Effector memory CD4-positive, alpha-beta T cell (primary cell): Measurements from ENCODE around the gene FOXO6.

Experiments
- DNase-seq, 3 donors: peaks; one replicate each; pipeline ENCODE4 v3.0.0-alpha.2; 2020
- H3K27ac ChIP-seq: 2 replicates; pipeline ENCODE4 v1.7.0; 2013; ENCODE audit warnings: mild to moderate bottlenecking, low read length, moderate library complexity; ENCODE audit not compliant: insufficient read depth, poor library complexity, severe bottlenecking
- H3K27me3 ChIP-seq: replicated peaks from 2 replicates; pipeline ENCODE4 v1.7.0; 2013; ENCODE audit warnings: mild to moderate bottlenecking, low read length; ENCODE audit not compliant: insufficient read depth, control insufficient read depth, poor library complexity, severe bottlenecking
- H3K36me3 ChIP-seq: 2 replicates; pipeline ENCODE4 v1.7.0; 2013; ENCODE audit warnings: mild to moderate bottlenecking, low read length, moderate library complexity; ENCODE audit not compliant: control insufficient read depth, insufficient read depth
- H3K4me1 ChIP-seq: 2 replicates; pipeline ENCODE4 v1.7.0; 2013; ENCODE audit warnings: low read length, mild to moderate bottlenecking; ENCODE audit not compliant: control insufficient read depth, insufficient read depth, poor library complexity, severe bottlenecking
- H3K4me3 ChIP-seq: 2 replicates; pipeline ENCODE4 v1.7.0; 2013; ENCODE audit warnings: low read length, low read depth, mild to moderate bottlenecking; ENCODE audit not compliant: insufficient read depth, poor library complexity, severe bottlenecking
- H3K9me3 ChIP-seq: 2 replicates; pipeline ENCODE4 v1.7.0; 2013; ENCODE audit warnings: mild to moderate bottlenecking, low read length, moderate library complexity; ENCODE audit not compliant: control insufficient read depth

The FOXO6 gene

GRCh38 chr1:41423511-41424191, 62.4 kb downstream of the FOXO6 start:
- DNase-seq: no peak
- Histone ChIP-seq H3K27ac (no peak overlapping the region), H3K36me3 (no peaks in the 10 kb centered on the region), H3K27me3 (no peaks in the 10 kb centered on the region), H3K4me1 (no peaks in the 10 kb centered on the region), H3K9me3 (no peaks in the 10 kb centered on the region), H3K4me3 (no peak overlapping the region)

- Histone ChIP-seq H3K27me3 (no peaks in the 10 kb centered on the region), H3K9me3 (no peaks in the 10 kb centered on the region), H3K4me1 (no peaks in the 10 kb centered on the region), H3K36me3 (no peaks in the 10 kb centered on the region), H3K4me3 (no peak overlapping the region), H3K27ac (no peak overlapping the region)
- no peak for DNase-seq
These were observed 63.4 kb downstream of the FOXO6 start for GRCh38 chr1:41424581-41425118.

DNA sequence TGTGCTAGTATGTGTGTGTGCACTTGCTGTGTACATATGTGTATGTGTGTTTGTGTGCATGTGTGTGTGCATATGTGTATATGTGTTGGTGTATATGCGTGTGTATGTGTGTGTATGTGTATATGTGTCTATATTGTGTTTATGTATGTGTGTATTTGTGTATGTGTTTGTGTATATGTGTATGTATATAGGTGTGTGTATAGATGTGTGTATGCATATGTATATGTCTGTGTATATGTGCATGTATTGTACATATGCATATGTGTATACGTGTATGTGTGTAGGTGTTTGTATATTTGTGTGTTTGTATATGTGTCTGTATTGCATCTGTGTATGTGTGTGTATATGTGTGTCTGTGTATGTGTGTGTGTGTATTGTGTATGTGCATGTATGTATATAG, 64.1 kb downstream of the FOXO6 start:
- H3K27me3 ChIP-seq: no peaks in the 10 kb centered on the region
- H3K9me3 ChIP-seq: no peaks in the 10 kb centered on the region
- no peak overlapping the region for H3K4me3 ChIP-seq
- no peaks in the 10 kb centered on the region for H3K36me3 ChIP-seq
- H3K27ac ChIP-seq: no peak overlapping the region
- DNase-seq: no peak
- H3K4me1 ChIP-seq: no peaks in the 10 kb centered on the region

GRCh38 chr1:41426201-41426890, 65.1 kb downstream of the FOXO6 start:
- H3K27ac ChIP-seq: no peak overlapping the region
- H3K27me3 ChIP-seq: no peaks in the 10 kb centered on the region
- H3K9me3 ChIP-seq: no peaks in the 10 kb centered on the region
- H3K36me3 ChIP-seq: no peaks in the 10 kb centered on the region
- DNase-seq: no peak
- no peak overlapping the region for H3K4me3 ChIP-seq
- H3K4me1 ChIP-seq: no peaks in the 10 kb centered on the region

- H3K4me1 ChIP-seq: no peaks in the 10 kb centered on the region
- no peak overlapping the region for H3K4me3 ChIP-seq
- DNase-seq: no peak
- H3K27me3 ChIP-seq: no peaks in the 10 kb centered on the region
- H3K27ac ChIP-seq: no peak overlapping the region
- no peaks in the 10 kb centered on the region for H3K36me3 ChIP-seq
- no peaks in the 10 kb centered on the region for H3K9me3 ChIP-seq
These were observed 66.1 kb downstream of the FOXO6 start for GRCh38 chr1:41427122-41427913.

DNA sequence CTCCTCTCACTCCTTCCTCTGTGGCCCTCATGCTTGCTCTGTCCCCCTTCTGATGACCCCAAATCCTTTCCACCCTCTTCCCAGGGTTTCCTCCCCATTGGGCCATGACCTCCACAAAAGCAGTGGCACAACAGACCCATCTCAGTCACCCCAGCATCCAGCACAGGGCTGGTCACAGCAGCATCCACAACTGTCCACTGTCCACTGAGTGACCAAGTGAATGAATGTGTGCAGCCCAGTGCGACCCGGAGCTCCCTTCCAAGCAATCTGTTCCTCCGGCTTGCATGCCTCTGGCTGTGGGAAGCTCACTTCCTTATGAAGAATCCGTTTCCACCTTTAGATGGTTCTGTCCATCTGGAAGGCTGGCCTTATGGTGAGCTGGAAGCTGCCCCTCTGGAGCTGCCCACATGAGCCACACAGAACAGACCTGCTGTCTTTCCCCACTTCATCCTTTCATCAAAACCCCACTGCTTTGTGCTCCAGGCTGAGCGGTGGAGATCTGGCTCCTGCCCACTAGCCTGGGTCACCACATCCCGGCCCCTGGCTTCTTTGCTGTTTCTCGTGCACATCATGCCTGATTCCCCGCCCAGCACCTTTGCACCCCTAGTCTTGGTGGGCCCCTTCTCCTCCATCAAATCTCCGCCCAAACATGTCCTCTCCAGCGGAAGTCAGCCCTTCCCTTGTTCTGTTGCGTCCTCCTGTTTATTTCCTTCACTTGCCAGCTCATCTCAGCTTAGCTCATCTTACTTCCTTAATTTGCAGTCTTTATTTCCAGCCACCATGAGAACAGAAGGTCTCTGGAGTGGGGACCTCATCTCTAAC, 66.9 kb downstream of the FOXO6 start:
- no peaks in the 10 kb centered on the region for H3K4me1 ChIP-seq
- H3K9me3 ChIP-seq: no peaks in the 10 kb centered on the region
- no peaks in the 10 kb centered on the region for H3K27me3 ChIP-seq
- H3K4me3 ChIP-seq: no peak overlapping the region
- no peaks in the 10 kb centered on the region for H3K36me3 ChIP-seq
- DNase-seq: no peak
- H3K27ac ChIP-seq: no peak overlapping the region

- Histone ChIP-seq H3K27ac (no peak overlapping the region), H3K4me3 (no peak overlapping the region), H3K9me3 (no peaks in the 10 kb centered on the region), H3K27me3 (no peaks in the 10 kb centered on the region), H3K4me1 (no peaks in the 10 kb centered on the region), H3K36me3 (no peaks in the 10 kb centered on the region)
- DNase-seq: no peak
These were observed 67.8 kb downstream of the FOXO6 start for GRCh38 chr1:41428738-41429640.

GRCh38 chr1:41429641-41430035, 68.4 kb downstream of the FOXO6 start:
- Histone ChIP-seq H3K4me3 (no peak overlapping the region), H3K27ac (no peak overlapping the region), H3K4me1 (no peaks in the 10 kb centered on the region), H3K36me3 (no peaks in the 10 kb centered on the region), H3K27me3 (no peaks in the 10 kb centered on the region), H3K9me3 (no peaks in the 10 kb centered on the region)
- DNase-seq: no peak

DNA sequence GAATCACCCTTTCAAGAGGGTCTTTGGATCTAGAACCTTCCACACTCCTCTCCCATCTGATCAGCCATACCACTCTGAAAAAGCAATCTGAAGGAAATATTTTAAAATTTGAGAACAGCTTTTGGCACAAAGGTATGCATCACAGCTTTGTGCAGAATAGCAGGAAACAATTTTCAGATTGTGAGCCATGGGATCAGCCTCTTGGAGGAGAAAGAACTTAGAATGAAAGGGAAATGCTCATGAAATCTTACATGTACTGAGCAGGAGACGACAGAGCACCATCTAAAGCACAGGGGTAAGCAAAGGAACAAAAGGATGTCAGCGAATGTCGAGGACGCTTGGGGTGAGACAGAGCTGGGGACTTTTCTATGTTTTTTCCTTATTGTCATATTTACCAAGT, 68.8 kb downstream of the FOXO6 start:
- Histone ChIP-seq H3K27me3 (no peaks in the 10 kb centered on the region), H3K4me1 (no peaks in the 10 kb centered on the region), H3K27ac (no peak overlapping the region), H3K9me3 (no peaks in the 10 kb centered on the region), H3K4me3 (no peak overlapping the region), H3K36me3 (no peaks in the 10 kb centered on the region)
- no peak for DNase-seq
